ENCODE data around the gene TMEM59L. TPM values are rescaled to one million over a fixed set of nuclear protein-coding genes. Genes with fewer than 3 reads are reported as not detected.
A peak's percentile ranks its signal among the peaks of the same experiment; 100 is the strongest.

Gene TMEM59L
- total RNA-seq, 4 donors from 2014 or later: 0.46 to 0.63 (median 0.52) TPM; not detected in 1

DNA sequence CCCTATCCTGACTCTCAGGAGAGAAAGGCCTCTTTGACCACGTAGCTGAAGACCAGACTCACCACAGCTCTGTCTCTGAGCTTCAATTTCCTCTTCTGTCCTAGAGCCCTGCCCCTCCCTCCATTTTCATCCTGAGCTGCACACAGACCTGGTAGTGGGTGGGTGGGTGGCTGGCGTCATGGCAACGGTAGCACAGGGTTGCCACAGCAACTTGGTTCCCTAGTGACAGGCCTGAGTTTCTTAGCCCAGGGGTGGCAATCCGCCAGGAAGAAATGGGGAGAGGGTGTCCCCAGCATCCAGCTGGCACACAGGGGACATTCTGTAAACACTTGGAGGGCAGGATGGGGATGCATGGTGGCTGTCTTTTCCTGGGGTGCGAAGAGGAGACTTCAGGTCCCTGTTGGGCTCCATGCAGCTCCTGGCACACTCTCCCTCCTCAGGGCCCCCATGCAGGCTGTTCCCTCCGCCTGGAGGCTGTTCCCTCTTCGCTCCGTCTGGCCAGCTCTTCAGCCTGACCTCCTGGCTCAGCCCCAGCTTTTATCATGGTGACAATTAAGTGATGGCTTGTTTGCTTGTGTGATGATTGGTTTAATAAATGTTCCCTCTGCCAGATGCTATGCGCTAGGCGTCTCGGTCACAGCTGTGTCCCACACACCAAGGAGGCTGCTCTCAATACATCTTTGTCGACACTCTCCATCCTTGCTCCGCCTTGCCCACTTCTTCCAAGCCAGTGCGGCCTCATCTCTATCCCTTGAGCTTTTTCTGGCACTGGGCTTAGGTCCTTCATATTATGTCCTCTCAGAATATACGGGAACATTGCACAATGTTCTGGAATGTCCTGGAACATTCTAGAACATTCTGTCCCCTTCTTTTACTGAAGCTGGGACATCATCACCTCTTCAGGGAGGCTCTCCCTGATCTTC lies 16.8 kb downstream of the TMEM59L start:
- DNase-seq (ENCODE audit: low spot score in 2 of 2): peak; percentile 82 to 88
- intact Hi-C loops (cut with DNase I; ENCODE audit: low total_unique reads): no loop called here
- WGBS, 2 donors: 63 to 68% methylated on average over 15 of the region's 15 CpGs
- H3K4me3 ChIP-seq (ENCODE audit: low read depth, poor library complexity, severe bottlenecking): no peak overlapping the region
- TF ChIP-seq, protein P1, sequence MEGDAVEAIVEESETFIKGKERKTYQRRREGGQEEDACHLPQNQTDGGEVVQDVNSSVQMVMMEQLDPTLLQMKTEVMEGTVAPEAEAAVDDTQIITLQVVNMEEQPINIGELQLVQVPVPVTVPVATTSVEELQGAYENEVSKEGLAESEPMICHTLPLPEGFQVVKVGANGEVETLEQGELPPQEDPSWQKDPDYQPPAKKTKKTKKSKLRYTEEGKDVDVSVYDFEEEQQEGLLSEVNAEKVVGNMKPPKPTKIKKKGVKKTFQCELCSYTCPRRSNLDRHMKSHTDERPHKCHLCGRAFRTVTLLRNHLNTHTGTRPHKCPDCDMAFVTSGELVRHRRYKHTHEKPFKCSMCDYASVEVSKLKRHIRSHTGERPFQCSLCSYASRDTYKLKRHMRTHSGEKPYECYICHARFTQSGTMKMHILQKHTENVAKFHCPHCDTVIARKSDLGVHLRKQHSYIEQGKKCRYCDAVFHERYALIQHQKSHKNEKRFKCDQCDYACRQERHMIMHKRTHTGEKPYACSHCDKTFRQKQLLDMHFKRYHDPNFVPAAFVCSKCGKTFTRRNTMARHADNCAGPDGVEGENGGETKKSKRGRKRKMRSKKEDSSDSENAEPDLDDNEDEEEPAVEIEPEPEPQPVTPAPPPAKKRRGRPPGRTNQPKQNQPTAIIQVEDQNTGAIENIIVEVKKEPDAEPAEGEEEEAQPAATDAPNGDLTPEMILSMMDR (IDR thresholded peaks at IDR 0.05): no peak
- no peak for TF ChIP-seq POLR2A (IDR thresholded peaks at IDR 0.05)

DNA sequence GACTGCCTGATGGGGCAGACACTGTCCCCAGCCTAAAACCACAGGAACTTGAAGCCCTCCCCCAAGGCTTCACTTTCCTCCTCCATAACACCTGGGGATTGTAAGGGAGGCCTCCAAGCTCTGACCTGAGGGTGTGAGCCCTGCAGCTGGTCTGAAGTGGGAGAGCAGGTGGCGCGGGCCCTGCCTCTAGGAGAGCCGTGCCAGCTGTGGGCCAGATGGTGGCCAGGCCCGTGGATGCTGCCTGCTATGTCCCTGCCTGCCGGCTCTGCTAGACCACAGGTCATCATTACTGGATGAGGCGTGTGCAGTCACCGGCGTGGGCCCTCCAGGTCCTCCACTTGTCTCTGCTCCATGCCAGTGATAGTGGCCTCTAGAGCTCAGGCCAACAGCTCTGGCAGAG lies 20.7 kb downstream of the TMEM59L start:
- 45 to 87% methylated on average over 5 to 7 of the region's 8 CpGs for WGBS, 2 donors
- intact Hi-C loops (cut with DNase I; ENCODE audit: low total_unique reads): no loop called here
- DNase-seq (ENCODE audit: low spot score in 2 of 2): no peak
- H3K4me3 ChIP-seq (ENCODE audit: low read depth, poor library complexity, severe bottlenecking): no peak overlapping the region
- TF ChIP-seq POLR2A (IDR thresholded peaks at IDR 0.05): no peak
- TF ChIP-seq, protein P1 (IDR thresholded peaks at IDR 0.05): no peak

DNA sequence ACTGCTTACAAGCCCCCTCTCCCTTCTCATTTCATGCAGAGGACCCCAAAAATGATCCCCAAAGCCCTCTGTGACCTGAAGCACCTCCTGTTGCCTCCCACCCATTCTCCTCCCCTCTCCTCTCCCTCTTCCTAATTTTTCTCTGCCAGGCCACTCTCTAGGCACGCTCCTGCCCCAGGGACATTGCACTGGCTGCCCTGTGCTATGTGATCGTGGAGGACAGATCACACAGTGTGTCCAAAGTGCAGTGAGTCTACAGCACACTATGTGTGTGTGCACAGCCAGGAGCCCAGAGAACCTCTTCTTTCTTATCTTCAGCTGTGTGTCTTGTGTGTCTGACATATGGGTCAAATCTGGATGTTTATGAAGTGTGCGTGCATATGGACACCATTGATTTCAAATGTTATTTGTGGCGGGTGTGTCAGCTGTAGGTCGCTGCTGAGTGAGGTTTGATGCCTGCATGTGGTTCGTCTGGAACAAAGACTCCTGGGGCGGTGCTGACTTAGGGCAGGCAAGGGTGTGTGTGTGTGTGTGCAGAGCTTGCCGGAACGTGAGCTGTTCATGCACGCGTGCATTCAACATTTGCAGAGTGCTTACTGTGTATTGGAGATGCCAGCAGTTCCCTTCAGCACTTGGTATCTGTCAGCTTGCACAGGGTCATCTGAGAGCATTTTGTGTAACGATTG lies 22.1 kb downstream of the TMEM59L start:
- intact Hi-C loops (cut with DNase I; ENCODE audit: low total_unique reads): no loop called here
- 24 to 39% methylated on average over 12 of the region's 12 CpGs for WGBS, 2 donors
- no peak for DNase-seq (ENCODE audit: low spot score in 2 of 2)
- no peak for TF ChIP-seq POLR2A (IDR thresholded peaks at IDR 0.05)
- TF ChIP-seq, protein P1 (IDR thresholded peaks at IDR 0.05): no peak
- no peak overlapping the region for H3K4me3 ChIP-seq (ENCODE audit: low read depth, poor library complexity, severe bottlenecking)

DNA sequence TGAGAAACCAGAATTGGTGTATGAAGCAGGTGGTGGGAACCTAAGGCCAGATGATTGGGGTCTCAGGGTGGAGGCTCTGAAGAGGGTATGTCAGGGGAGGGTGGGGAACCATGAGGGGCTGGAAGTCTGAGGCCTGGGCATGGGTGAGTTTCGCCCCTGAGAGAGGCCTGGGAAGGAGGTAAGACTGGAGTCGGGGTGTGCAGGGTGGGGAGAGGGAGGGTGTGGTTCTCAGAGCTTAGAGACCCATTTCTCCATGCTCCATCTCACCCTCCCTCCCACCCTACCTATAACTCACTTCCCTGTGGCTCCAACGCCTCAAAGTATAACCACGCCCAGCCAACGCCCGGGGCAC lies 23.1 kb downstream of the TMEM59L start:
- intact Hi-C loops (cut with DNase I; ENCODE audit: low total_unique reads): no loop called here
- no peak for DNase-seq (ENCODE audit: low spot score in 2 of 2)
- TF ChIP-seq, protein P1 (IDR thresholded peaks at IDR 0.05): no peak
- no peak for TF ChIP-seq POLR2A (IDR thresholded peaks at IDR 0.05)
- WGBS, 2 donors: 10 to 11% methylated on average over 6 of the region's 6 CpGs
- H3K4me3 ChIP-seq (ENCODE audit: low read depth, poor library complexity, severe bottlenecking): no peak overlapping the region

DNA sequence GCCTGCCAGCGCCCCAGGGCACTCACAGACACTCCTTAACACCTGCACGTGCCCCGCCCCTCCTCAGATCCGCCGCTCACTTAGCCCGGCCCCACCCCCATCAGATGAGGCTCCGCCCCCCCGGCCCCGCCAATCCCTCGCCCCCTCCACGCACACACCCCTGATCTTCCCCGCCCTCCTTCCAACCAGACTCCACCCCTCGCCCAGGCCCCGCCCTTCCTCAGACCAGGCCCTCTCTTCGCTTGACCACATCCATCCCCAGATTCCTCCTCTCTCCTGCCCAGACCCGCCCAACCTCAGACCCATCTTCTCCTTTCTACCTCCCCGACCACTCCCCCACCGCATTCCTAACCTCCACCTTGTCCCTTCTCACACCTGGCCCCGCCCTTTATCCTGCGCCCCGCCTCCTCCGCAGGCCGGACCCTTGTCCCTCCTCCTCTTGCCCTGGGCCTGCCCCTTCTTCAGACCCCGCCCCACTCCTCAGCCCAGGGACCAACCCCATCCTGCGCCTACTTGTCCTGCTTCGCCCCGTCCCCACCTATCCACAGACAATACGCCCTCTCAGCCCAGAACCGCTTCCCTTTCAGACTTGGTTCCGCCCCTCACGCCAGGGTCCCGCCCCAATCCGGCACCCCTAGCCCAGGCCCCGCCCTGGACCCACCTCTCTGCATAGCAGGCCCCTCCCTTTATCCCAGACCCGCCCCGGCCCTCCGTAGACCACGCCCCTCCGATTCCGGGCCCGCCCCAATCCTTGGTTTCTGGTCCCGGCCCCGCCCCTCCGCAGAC lies 23.7 kb downstream of the TMEM59L start:
- intact Hi-C loops (cut with DNase I; ENCODE audit: low total_unique reads): no loop called here
- H3K4me3 ChIP-seq (ENCODE audit: low read depth, poor library complexity, severe bottlenecking): peak overlapping the region; percentile 18
- peak; percentile 98 to 100 for DNase-seq (ENCODE audit: low spot score in 2 of 2)
- TF ChIP-seq POLR2A (IDR thresholded peaks at IDR 0.05): no peak
- TF ChIP-seq, protein P1 (IDR thresholded peaks at IDR 0.05): no peak
- 2% methylated on average over 40 to 43 of the region's 44 CpGs for WGBS, 2 donors
